ENCODE measurements around the gene DTX1.

DTX1 gene

GRCh38 chr12:113043240-113043639 lies 13.3 kb upstream of the DTX1 start:
- no peak for DNase-seq (ENCODE audit: low spot score)
- TF ChIP-seq, protein P1, sequence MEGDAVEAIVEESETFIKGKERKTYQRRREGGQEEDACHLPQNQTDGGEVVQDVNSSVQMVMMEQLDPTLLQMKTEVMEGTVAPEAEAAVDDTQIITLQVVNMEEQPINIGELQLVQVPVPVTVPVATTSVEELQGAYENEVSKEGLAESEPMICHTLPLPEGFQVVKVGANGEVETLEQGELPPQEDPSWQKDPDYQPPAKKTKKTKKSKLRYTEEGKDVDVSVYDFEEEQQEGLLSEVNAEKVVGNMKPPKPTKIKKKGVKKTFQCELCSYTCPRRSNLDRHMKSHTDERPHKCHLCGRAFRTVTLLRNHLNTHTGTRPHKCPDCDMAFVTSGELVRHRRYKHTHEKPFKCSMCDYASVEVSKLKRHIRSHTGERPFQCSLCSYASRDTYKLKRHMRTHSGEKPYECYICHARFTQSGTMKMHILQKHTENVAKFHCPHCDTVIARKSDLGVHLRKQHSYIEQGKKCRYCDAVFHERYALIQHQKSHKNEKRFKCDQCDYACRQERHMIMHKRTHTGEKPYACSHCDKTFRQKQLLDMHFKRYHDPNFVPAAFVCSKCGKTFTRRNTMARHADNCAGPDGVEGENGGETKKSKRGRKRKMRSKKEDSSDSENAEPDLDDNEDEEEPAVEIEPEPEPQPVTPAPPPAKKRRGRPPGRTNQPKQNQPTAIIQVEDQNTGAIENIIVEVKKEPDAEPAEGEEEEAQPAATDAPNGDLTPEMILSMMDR (IDR thresholded peaks at IDR 0.05): no peak
- Histone ChIP-seq H3K27ac (no peak overlapping the region), H3K4me3 (no peak overlapping the region)

GRCh38 chr12:113044516-113044915 lies 12.0 kb upstream of the DTX1 start:
- DNase-seq (ENCODE audit: low spot score): no peak
- Histone ChIP-seq H3K27ac (no peak overlapping the region), H3K4me3 (no peak overlapping the region)
- TF ChIP-seq, protein P1 (IDR thresholded peaks at IDR 0.05): no peak

DNA sequence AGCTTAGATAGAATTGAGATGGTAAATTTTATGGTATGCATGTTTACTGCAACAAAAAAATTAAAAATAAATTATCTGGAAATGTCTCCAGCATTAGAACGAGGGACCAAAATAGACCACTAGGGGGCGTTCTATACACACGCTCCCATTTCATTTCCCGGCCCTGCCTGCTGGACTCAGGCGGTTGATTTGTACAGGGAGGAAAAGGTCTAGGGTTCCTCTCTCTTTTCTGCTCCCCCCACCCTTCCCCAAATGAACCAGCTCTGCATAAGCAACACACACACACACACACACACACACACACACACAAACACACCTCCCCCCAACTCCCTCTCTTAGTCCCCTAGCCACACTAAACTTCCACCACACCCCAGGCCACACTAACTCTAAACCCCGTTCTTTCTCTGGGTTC lies 7.8 kb upstream of the DTX1 start:
- no peak for DNase-seq (ENCODE audit: low spot score)
- TF ChIP-seq, protein P1 (IDR thresholded peaks at IDR 0.05): peak; percentile 49
- H3K4me3 ChIP-seq: no peak overlapping the region
- H3K27ac ChIP-seq: no peak overlapping the region

GRCh38 chr12:113049976-113050742 lies 6.4 kb upstream of the DTX1 start:
- TF ChIP-seq, protein P1 (IDR thresholded peaks at IDR 0.05): no peak
- Histone ChIP-seq H3K27ac (no peak overlapping the region), H3K4me3 (no peak overlapping the region)
- DNase-seq (ENCODE audit: low spot score): no peak

DNA sequence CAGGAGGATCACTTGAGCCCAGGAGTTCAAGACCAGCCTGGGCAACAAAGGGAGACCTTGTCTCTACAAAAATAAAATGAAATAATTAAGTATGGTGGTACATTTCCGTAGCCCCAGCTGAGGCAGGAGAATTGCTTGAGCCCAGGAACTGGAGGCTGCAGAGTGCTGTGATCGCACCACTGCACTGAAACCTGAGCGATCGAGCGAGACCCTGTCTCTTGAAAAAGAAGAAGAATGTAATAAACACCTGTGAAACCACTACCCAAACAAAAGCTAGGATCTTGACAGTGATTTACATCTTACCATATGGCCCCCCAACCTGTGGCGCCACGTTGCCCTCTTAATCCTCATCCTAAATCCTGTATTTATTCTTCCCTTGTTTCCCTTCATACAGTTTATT lies 5.7 kb upstream of the DTX1 start:
- no peak for DNase-seq (ENCODE audit: low spot score)
- Histone ChIP-seq H3K27ac (no peak overlapping the region), H3K4me3 (no peak overlapping the region)
- TF ChIP-seq, protein P1 (IDR thresholded peaks at IDR 0.05): no peak

- no peak for DNase-seq (ENCODE audit: low spot score)
- Histone ChIP-seq H3K27ac (no peak overlapping the region), H3K4me3 (no peak overlapping the region)
- TF ChIP-seq, protein P1 (IDR thresholded peaks at IDR 0.05): no peak
Observed at GRCh38 chr12:113051759-113052158, 4.8 kb upstream of the DTX1 start.

DNA sequence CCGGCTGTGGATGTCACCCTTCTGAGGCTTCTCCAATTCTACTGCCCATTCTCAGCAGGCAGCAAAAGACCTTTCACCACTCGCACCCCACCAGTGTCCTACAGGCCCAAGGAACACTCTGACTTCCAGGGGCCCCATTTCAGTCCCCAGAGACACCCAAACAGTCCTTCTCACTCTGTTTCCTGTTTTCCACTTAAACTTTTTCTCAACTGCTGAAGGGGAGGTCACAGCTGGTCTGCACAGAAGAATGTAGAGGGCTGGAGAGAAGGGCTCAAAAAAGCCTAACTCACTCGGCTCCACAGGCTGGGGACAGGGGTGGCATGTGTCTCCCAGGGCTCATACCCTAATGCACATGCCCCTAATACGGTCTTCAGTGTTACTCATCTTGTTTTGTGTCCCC lies 4.2 kb upstream of the DTX1 start:
- no peak overlapping the region for H3K27ac ChIP-seq
- DNase-seq (ENCODE audit: low spot score): no peak
- TF ChIP-seq, protein P1 (IDR thresholded peaks at IDR 0.05): no peak
- H3K4me3 ChIP-seq: no peak overlapping the region

All from coronary artery (tissue), 2 donors.